ENCODE results near the gene ZNF583.

The ZNF583 gene

DNA sequence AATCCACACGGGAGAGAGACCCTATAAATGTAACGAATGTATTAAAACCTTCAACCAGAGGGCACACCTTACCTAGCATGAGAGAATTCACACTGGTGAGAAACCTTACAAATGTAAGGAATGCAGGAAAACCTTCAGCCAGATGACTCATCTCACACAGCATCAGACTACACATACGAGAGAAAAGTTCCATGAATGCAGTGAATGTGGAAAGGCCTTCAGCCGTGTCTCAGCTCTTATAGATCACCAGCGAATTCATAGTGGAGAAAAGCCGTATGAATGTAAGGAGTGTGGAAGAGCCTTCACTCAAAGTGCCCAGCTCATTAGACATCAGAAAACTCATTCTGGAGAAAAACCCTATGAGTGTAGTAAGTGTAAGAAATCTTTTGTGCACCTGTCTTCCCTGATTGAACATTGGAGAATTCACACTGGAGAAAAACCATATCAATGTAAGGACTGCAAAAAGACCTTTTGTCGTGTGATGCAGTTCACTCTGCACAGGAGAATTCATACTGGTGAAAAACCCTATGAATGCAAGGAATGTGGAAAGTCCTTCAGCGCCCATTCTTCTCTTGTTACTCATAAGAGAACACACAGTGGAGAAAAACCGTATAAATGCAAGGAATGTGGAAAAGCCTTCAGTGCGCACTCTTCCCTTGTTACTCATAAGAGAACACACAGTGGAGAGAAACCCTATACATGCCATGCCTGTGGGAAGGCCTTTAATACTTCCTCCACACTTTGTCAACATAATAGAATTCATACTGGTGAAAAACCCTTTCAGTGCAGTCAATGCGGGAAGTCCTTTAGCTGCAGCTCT, 26.8 kb upstream of the ZNF583 start:
- TF ChIP-seq, protein P1, sequence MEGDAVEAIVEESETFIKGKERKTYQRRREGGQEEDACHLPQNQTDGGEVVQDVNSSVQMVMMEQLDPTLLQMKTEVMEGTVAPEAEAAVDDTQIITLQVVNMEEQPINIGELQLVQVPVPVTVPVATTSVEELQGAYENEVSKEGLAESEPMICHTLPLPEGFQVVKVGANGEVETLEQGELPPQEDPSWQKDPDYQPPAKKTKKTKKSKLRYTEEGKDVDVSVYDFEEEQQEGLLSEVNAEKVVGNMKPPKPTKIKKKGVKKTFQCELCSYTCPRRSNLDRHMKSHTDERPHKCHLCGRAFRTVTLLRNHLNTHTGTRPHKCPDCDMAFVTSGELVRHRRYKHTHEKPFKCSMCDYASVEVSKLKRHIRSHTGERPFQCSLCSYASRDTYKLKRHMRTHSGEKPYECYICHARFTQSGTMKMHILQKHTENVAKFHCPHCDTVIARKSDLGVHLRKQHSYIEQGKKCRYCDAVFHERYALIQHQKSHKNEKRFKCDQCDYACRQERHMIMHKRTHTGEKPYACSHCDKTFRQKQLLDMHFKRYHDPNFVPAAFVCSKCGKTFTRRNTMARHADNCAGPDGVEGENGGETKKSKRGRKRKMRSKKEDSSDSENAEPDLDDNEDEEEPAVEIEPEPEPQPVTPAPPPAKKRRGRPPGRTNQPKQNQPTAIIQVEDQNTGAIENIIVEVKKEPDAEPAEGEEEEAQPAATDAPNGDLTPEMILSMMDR (IDR thresholded peaks at IDR 0.05), result no peak

DNA sequence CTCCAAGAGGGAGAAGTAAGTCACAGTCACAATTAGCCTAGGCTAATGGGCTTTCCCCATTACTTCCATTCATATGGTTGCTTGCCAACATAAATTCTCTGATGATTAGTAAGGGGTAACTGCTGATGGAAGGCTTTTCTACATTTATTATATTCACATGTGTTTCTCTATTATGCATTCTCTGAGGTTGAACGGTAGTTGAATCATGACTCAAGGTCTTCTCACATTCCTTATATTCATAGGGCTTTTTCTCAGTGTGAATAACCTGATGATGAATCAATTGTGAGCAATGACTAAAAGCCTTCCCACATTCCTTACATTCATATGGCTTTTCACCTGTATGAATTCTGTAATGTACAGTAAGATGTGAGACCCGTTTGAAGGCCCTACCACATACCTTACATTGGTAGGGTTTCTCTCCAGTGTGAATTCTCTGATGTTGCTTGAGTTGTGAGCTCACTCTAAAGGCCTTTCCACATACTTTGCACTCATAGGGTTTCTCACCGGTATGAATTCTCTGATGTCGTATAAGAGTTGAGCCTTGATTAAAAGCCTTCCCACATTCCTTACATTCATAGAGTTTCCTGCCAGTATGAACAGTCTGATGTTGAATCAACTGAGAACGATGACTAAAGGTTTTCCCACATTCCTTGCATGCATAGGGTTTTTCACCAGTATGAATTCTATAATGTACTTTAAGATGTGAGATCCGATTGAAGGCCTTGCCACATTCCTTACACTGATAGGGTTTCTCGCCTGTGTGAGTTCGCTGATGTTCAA, 20.1 kb upstream of the ZNF583 start:
- TF ChIP-seq, protein P1 (IDR thresholded peaks at IDR 0.05), result no peak

DNA sequence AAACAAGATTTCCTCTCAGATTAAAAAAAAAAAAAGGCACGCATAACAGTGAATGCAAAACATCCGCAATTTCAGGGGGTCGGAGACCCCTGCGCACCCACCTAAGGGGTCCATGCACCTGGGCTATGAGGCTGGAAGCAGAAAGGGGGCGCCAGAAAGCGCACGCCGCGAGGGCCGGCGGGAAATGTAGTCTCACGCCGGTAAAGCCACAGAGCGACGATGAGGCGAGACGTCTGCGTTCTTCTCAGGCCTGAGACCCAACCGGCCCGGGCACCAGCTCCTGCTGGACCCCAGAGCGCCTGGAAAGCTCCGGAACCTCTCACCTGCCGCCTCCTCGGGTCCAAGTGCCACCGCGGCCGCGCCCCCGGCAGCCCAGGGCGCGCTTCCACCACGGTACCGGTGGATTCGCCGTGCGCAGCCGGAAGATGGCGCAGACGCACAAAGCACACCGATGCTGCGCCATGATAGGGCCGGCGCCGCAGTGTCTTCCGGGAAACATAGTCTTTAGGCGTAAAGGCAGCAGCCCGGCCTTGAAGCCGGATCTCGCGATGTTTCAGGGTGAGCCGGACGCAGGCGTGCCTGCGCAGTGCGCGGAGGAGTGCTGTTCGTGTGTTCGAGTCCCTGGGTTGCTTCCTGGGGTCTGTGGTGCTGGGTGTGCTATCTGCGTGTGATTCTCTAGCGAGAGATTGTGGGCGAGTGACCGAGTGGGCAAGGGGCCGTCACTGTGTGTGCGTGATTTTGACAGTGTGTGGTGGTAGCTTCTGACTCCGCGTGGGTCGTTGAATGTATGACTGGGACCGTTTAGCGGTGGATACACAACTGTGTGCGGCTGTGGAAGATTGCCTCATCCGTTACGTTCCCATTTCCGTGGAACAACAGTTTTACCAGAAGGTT, 10.8 kb upstream of the ZNF583 start, which contains the start of gene ZNF582:
TSS of gene ZNF582 (minus strand) at position 416 of the 894 bp plus-strand sequence. CDS start 1,782 bp downstream, outside the sequence.
- TF ChIP-seq, protein P1 (IDR thresholded peaks at IDR 0.05), result peak; percentile 82

DNA sequence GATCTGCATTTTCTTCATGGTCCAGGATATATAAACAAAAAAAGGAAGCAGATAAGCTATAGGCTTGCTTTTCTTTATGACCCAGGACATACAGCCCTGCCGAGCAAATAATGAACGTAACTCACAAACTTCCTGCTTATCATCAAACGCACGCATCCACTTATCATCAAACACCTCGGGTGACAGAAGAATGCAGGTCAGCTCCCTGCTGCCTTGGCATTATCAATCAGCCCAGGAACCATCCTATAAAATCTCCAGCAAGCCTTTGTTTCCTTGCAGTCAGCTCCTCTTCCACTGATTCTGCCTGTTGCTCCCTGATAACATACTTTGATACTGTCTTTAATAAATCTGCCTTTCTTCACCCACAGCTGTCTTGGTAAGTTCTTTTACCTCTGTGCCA, 5.3 kb upstream of the ZNF583 start:
- TF ChIP-seq, protein P1 (IDR thresholded peaks at IDR 0.05), result no peak

DNA sequence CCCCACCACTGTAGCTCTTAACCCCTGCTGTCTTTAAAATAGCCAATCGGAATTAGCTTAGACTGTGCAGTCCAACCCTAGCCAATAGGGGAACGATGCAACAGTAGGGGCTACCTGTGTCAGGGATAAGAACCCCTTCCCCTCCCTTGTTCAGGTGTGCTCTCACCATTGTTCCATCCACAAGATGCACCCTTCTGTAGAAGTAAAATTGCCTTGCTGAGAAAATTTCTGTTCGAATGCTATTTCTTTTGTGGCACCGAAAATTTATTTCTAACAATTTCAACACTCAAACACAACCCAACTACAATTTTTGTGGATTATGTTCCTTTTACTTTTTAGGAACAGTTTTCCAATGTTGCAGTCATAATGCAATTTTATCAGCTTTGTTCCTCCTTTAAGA, 3.6 kb upstream of the ZNF583 start:
- TF ChIP-seq, protein P1 (IDR thresholded peaks at IDR 0.05), result no peak

DNA sequence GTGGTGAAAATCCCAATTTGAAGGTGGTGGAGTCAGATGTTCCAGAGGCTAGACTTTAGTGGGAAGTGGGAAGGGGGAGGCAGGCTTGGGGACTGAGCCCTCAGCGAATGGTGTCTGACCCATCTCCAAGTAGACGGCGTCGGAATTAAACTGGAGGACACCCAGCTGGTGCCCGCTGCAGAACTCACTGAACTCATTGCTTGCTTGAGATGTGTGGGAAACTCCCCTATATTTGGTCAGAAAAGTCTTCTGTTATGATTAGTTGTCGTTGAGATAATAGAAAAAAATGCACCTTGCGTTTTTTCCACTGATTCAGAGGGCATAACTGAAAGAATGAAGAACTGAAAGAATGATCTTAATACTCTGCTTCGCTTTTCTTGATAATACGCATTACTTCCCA, 871 bp upstream of the ZNF583 start:
- TF ChIP-seq, protein P1 (IDR thresholded peaks at IDR 0.05), result no peak

DNA sequence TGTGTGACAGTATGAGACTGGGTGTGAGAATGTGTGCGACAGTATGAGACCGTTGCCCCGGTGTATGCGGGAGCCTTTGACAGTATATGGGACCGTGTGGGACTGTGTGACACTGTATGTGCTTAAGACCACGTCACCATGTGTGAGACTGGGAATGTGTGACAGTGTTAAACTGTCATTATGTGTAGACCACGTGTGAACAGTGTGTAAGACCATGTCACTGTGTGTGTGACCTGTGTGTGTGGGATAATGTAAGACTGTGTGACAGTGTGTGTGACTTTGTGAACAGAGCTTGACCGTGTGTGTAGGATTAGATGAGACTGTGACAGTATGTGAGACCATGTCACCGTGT, 549 bp downstream of the ZNF583 start:
- TF ChIP-seq, protein P1 (IDR thresholded peaks at IDR 0.05), result no peak

Data from LNCAP (cell line).